Measurements from ENCODE around the gene SYCE3.
"Not testable (repeated sequence)": the region's sequence is repeated elsewhere in the genome, so short reads cannot be mapped to it uniquely, and the experiment has no call there.

The SYCE3 gene

GRCh38 chr22:50522806-50523438 lies 39.8 kb downstream of the SYCE3 start:
- no peak for TF ChIP-seq CTCF (IDR thresholded peaks at IDR 0.05; ENCODE audit: insufficient read depth, low read length, poor library complexity, severe bottlenecking)
- peaks cover 44% of the 10 kb centered on the region for H3K36me3 ChIP-seq (ENCODE audit: control insufficient read depth, insufficient read depth, low read length)
- H3K27me3 ChIP-seq (replicated peaks; ENCODE audit: control insufficient read depth, insufficient read depth, low read length), result no peaks in the 10 kb centered on the region
- H3K4me3 ChIP-seq (replicated peaks; ENCODE audit: low read depth, low read length), result no peak overlapping the region
- no peak for DNase-seq (ENCODE audit: extremely low read depth, insufficient read length)

GRCh38 chr22:50522208-50522805 lies 40.4 kb downstream of the SYCE3 start:
- peaks cover 46% of the 10 kb centered on the region for H3K36me3 ChIP-seq (ENCODE audit: control insufficient read depth, insufficient read depth, low read length)
- no peak for DNase-seq (ENCODE audit: extremely low read depth, insufficient read length)
- no peak for TF ChIP-seq CTCF (IDR thresholded peaks at IDR 0.05; ENCODE audit: insufficient read depth, low read length, poor library complexity, severe bottlenecking)
- H3K27me3 ChIP-seq (replicated peaks; ENCODE audit: control insufficient read depth, insufficient read depth, low read length), result no peaks in the 10 kb centered on the region
- no peak overlapping the region for H3K4me3 ChIP-seq (replicated peaks; ENCODE audit: low read depth, low read length)

- no peaks in the 10 kb centered on the region for H3K27me3 ChIP-seq (replicated peaks; ENCODE audit: control insufficient read depth, insufficient read depth, low read length)
- H3K4me3 ChIP-seq (replicated peaks; ENCODE audit: low read depth, low read length), result no peak overlapping the region
- H3K36me3 ChIP-seq (ENCODE audit: control insufficient read depth, insufficient read depth, low read length), result peaks cover 46% of the 10 kb centered on the region
- no peak for DNase-seq (ENCODE audit: extremely low read depth, insufficient read length)
- TF ChIP-seq CTCF (IDR thresholded peaks at IDR 0.05; ENCODE audit: insufficient read depth, low read length, poor library complexity, severe bottlenecking), result no peak
These were observed 41.0 kb downstream of the SYCE3 start for GRCh38 chr22:50521710-50522109.

- no peak for TF ChIP-seq CTCF (IDR thresholded peaks at IDR 0.05; ENCODE audit: insufficient read depth, low read length, poor library complexity, severe bottlenecking)
- Histone ChIP-seq H3K27me3 (replicated peaks; ENCODE audit: control insufficient read depth, insufficient read depth, low read length) (no peaks in the 10 kb centered on the region), H3K4me3 (replicated peaks; ENCODE audit: low read depth, low read length) (no peak overlapping the region), H3K36me3 (ENCODE audit: control insufficient read depth, insufficient read depth, low read length) (peaks cover 48% of the 10 kb centered on the region)
- DNase-seq (ENCODE audit: extremely low read depth, insufficient read length), result no peak
These were observed 41.8 kb downstream of the SYCE3 start for GRCh38 chr22:50520826-50521453.

DNA sequence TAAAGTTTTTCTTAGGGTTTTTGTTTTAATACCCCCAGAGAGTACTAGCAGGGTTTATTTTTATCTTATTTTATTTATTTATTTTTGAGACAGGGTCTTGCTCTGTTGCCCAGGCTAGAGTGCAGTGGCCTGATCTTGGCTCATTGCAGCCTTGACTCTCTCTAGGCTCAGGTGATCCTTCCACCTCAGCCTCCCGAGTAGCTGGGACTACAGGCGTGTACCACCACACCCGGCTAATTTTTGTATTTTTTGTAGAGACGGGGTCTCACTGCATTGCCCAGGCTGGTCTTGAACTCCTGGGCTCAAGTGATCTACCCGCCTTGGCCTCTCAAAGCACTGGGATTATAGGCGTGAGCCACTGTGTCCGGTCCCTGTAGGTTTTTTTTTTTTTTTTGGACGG lies 42.5 kb downstream of the SYCE3 start:
- peaks cover 48% of the 10 kb centered on the region for H3K36me3 ChIP-seq (ENCODE audit: control insufficient read depth, insufficient read depth, low read length)
- H3K27me3 ChIP-seq (replicated peaks; ENCODE audit: control insufficient read depth, insufficient read depth, low read length); H3K4me3 ChIP-seq (replicated peaks; ENCODE audit: low read depth, low read length); DNase-seq (ENCODE audit: extremely low read depth, insufficient read length): not testable (repeated sequence)

- no peak overlapping the region for H3K4me3 ChIP-seq (replicated peaks; ENCODE audit: low read depth, low read length)
- DNase-seq (ENCODE audit: extremely low read depth, insufficient read length), result no peak
- no peak for TF ChIP-seq CTCF (IDR thresholded peaks at IDR 0.05; ENCODE audit: insufficient read depth, low read length, poor library complexity, severe bottlenecking)
- H3K27me3 ChIP-seq (replicated peaks; ENCODE audit: control insufficient read depth, insufficient read depth, low read length), result no peaks in the 10 kb centered on the region
- H3K36me3 ChIP-seq (ENCODE audit: control insufficient read depth, insufficient read depth, low read length), result peaks cover 46% of the 10 kb centered on the region
These were observed 43.6 kb downstream of the SYCE3 start for GRCh38 chr22:50519151-50519550.

Data from GM06990 (cell line).